ENCODE data around the gene TPR.
"Not testable (repeated sequence)": the region's sequence is repeated elsewhere in the genome, so short reads cannot be mapped to it uniquely, and the experiment has no call there.

TPR gene

DNA sequence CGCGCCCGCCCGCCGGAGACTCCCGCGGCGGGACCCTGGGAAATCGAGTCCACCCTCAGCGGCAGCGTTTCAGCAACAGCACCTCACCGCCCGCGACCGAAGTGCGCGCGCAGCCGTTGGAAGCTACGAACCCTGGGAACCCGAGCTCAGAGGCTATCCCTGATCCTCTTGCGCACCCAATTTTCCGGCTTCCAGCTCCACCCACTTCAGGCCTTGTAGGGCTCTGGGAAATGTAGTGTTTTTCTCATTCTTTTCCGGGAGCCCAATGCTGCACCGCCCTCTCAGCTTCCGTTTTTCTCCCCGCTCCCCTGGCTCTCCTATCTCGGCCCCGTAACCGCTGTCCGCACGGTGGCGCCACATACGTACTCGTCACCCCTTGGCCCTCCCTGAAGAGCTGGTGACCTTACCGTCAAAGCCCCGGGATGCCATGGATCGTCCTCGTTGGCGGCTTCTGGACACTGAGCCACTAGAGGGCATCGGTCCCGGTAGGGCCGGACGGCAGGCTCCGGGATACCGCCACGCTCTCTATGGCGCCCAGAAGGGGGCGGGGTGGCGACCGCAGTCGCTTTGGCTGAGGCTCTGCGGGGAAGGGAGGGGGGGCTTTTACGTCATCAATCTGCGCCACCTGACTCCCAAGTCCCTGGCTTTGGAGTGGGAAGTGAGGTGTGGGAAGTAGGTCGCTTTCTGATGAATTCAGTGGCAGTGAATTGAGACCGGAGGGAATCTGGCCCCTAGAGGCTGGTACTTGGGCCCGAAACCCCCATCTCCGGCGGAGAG is at the start of gene TPR, which contains the start of gene ODR4:
TPR (minus strand) TSS at position 102 of the 777 bp plus-strand sequence. CDS start 225 bp downstream, outside the sequence.
ODR4 (plus strand) TSS at position 687 of the 777 bp plus-strand sequence. CDS start 3,948 bp downstream, outside the sequence.
- DNase-seq (ENCODE audit: extremely low spot score, insufficient read length, low read depth): peak; percentile 83
- peak; percentile 99 for FAIRE-seq

DNA sequence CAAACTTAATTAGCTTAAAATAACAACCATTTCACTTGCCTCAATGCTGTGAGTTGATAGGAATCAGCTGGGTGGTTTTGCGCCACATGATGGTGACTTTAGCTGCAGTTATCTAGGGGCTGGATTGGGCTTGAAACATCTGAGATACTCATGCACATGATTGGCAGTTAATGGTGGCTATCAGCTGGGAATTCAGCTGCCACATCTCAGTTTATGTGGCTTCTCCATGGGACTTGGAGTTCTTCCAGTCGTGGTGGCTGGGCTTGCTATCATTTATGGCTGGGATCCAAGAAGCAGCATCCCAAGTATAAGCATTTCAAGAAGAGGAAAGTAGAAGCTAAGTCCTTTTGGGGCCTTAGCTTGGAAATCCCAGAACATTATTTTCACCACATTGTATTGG is 49.5 kb upstream of the TPR start:
- DNase-seq (ENCODE audit: extremely low spot score, insufficient read length, low read depth): no peak
- FAIRE-seq: no peak

DNA sequence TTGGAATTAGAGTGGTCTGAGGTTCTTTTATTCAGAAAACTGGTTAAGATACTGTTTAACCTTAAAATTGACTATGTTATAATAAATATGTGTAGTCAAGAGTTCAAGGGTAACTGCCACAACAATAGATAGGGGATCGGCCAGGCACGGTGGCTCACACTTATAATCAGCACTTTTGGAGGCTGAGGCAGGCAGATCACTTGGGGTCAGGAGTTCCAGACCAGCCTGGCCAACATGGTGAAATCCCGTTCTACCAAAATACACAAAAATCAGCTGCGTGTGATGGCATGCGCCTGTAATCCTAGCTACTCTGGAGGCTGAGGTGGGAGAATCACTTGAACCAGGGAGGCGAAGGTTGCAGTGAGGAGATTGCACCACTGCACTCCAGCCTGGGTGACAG is 46.4 kb upstream of the TPR start:
- FAIRE-seq (no peak), DNase-seq (ENCODE audit: extremely low spot score, insufficient read length, low read depth) (no peak)

DNA sequence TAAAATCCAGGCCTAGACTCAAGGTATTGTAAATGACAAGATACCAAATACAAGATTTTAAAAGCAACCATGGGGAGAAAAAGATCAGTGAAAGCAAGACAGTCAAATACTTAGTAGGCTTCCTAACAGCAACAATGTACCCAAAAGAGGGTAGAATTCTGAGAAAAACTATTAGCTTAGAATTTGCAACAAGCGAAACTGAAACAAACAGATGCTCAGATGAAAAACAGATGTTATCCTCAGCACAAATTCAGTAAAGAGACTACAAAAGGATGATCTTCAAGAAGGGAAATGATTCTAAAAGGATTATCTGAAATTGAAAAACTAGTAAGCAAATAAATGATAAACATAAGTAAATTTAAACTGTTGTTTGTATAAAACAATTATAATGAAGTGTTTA is 45.9 kb upstream of the TPR start:
- DNase-seq (ENCODE audit: extremely low spot score, insufficient read length, low read depth) (no peak), FAIRE-seq (peak; percentile 51)

DNA sequence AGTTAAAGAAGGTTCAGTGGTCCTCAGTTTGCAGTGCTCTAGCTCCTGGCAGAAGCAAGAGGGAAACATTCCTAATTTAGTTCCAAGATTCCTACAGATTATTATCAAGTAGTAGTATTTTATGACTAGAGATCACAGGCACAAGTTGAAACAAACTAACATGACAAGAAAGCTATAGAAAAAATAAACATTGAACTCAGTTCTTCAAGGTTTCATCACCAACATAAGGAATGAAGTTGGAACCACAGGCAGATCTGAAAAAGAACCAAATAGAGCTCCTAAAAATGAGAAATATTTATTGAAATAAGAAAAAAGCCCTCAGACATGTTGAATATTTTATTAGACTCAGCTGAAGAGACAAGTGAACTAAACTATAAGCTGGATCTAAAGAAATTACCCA is 45.3 kb upstream of the TPR start:
- FAIRE-seq: no peak
- DNase-seq (ENCODE audit: extremely low spot score, insufficient read length, low read depth): no peak

DNA sequence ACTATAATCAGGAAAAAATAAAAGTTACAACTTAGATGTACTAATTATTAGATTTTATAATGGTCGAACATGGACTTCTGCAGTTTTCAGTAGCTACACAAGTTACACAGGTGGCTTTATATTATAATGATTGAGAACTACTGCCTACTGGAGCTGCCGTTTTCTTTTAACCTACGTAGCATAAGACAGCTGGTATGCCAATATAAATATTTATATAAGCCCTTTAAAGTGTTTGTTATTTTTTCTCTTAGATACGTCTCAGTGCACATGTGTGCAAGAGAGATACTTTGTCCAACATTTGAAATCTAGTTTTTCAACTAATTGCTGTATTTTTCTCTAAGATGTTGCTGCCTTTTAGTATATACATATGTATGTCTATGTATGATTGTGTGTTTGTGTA is 43.5 kb upstream of the TPR start:
- FAIRE-seq: no peak
- no peak for DNase-seq (ENCODE audit: extremely low spot score, insufficient read length, low read depth)

DNA sequence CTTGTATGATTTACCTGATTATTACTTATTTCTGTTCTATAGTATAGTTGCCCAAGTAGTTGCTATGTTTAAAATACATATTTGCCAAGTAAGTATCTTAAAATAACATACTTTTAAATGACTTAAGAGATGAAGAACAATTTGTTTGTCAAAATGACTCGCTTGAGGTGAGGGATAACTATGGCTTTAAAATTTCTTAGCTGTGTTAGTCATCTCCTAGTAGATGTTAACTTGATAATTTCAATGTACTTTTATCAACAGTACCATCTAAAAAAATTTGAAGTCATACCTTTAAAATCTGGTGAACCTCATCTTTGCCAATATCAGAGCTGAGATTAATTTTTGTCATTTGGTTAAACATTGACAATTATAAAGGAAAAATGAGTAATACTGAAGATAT is 38.3 kb upstream of the TPR start:
- FAIRE-seq: no peak
- no peak for DNase-seq (ENCODE audit: extremely low spot score, insufficient read length, low read depth)

DNA sequence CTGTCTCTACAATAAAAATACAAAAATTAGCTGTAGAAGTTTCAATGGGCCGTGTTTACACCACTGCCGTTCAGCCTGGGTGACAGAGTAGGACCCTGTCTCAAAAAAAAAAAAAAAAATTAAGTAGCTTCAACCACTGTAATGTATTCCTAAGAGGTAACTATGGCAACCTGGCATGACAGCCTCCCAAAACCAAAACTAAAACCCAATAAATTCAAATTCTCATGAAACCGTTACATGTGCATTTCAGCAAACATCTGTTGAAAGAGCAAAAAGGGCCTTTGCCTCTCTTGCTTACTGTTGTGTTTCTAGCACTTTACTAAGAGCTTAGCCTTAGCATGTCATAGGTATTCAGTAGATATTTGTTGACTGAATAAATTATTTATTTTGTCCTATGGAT is 34.0 kb upstream of the TPR start:
- peak; percentile 18 for FAIRE-seq

DNA sequence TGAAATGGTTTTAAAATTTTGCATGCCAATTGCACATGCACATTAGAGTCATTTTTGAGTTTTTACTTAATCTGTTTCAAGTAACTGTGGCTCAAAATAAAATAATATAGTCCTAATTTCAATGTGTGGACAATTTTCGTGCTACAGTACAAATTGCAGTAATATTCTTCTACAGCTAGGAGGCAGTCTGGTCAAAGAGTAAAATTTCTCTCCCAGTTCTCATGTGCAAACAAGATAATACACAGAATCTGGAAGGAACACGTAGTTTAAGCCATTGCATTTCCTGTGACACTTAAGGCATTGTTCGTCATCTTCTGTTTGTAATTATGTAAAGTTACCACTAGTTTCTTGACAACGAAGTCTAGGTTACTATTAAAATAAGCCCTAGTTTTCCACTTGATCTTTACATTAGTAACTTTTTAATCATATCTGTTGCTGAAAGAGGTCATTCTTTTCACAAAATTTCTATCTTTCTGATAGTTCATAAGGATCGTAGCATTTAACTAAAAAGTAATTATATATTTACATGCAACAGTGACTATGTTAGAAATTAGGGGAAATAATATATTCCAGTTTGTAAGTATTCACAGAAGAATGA is 29.5 kb upstream of the TPR start:
- DNase-seq (ENCODE audit: extremely low spot score, insufficient read length, low read depth): no peak
- FAIRE-seq: peak; percentile 73

More for the DNA sequence above, 34.0 kb upstream of the TPR start:
- DNase-seq (ENCODE audit: extremely low spot score, insufficient read length, low read depth): no peak

DNA sequence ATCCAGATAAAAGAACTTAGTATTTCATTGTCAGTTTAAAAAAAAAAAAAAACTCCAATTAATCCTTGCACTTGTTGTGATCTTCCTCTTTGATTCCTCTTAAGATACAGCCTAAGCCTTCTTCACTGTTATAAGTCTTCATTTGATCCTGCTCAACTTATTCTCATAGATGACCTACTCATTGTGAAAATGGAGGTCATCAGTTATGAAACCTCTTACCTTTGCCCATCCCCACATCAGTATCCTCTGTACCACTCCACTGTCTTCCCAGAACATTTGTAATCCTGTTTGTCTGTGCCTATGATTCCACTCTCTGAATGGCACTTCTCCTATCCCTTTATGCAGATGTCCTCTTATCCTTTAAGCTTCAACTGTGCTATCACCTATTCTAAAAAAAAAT is 28.6 kb upstream of the TPR start:
- DNase-seq (ENCODE audit: extremely low spot score, insufficient read length, low read depth) (no peak), FAIRE-seq (no peak)

DNA sequence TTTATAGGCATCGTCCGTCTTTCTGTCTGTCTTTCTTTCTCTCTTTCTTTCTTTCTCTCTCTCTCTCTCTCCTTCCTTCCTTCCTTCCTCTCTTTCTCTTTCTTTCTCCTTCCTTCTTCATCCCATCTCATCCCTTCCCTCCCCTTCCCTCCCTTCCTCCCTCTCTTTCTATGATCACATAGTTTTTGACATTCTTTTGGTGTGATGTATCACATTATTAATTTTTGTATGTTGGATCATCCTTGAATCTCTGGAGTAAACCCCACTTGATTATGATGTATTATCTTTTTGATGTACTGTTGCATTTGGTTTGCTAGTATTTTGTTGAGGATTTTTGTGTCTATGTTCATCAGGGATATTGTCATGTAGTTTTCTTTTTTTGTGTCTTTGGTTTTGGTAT is 26.4 kb upstream of the TPR start:
- DNase-seq (ENCODE audit: extremely low spot score, insufficient read length, low read depth); FAIRE-seq: not testable (repeated sequence)

DNA sequence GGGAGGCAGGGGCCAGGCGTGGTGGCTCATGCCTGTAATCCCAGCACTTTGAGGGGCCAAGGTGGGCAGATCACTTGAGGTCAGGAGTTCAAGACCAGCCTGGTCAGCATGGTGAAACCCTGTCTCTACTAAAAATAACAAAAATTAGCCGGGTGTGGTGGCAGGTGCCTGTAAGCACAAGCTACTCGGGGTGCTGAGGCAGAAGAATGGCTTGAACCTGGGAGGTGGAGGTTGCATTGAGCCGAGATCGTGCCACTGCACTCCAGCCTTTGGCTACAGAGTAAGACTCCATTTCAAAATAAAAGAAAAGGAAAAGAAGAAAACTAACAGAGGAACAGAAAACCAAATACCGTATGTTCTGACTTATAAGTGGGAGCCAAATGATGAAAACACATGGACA is 17.7 kb upstream of the TPR start:
- not testable (repeated sequence) for FAIRE-seq; DNase-seq (ENCODE audit: extremely low spot score, insufficient read length, low read depth)

DNA sequence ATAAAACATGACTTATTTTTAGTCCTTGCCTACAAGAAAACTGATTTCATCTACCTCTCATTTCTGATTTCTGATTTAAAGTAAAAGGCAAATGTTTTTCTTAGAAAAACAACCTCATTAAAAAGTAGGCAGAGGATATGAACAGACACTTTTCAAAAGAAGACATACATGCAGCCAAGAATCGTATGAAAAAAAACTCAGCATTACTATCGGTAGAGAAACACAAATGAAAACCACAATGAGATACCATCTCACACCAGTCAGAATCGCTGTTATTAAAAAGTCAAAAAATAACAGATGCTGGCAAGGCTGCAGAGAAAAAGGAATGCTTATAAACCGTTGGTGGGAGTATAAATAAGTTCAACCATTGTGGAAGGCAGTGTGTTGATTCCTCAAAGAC is 16.8 kb upstream of the TPR start:
- FAIRE-seq (no peak), DNase-seq (ENCODE audit: extremely low spot score, insufficient read length, low read depth) (no peak)

DNA sequence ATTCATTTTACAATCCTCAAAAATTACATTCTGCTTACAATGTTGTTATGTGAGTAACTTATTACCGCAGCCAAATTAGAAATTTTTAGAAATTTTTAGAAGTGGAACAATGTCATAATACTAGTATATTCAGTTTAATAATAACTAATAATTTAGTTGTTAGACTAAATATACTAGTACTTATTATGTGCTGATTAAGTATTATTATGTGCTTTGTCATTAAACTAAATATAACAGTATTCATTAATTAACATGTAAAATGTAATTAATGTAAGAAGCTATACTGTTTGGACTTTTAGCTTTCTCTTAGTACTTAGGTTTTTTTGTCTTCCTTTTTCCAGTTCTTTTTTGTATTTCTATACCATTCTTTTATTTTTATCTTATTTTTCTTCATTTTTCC is 15.9 kb upstream of the TPR start:
- DNase-seq (ENCODE audit: extremely low spot score, insufficient read length, low read depth): no peak
- FAIRE-seq: no peak

DNA sequence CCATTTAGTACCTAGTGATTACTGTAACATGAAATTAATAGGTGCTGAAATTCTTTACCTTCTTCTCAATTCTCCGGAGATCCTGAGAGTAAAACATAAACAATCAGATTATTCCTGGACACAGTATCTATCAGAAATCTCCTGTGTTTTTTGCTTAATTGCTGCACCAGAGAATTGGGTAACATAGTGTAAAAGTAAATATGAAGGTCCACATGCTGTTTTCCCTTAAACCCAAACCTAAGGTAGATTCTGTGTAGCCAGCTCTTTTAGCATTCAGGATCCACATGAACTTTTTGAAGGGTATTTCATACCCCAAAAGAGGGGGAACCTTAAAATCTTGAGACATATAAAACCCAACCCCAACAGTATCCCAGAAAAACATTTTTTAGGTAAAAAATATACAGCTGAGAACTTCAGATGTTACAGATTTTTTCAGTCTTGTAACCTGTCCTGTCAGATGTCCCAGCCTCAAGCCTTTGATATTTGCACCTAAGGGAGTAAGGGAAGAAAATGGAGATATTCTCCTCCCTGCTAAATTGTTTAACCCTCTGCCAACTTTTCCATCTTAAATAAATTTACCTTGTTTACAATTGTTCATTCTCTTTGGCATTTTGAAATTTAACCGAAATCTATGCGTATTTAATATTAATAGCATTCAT is 11.8 kb upstream of the TPR start:
- FAIRE-seq (no peak), DNase-seq (ENCODE audit: extremely low spot score, insufficient read length, low read depth) (no peak)

DNA sequence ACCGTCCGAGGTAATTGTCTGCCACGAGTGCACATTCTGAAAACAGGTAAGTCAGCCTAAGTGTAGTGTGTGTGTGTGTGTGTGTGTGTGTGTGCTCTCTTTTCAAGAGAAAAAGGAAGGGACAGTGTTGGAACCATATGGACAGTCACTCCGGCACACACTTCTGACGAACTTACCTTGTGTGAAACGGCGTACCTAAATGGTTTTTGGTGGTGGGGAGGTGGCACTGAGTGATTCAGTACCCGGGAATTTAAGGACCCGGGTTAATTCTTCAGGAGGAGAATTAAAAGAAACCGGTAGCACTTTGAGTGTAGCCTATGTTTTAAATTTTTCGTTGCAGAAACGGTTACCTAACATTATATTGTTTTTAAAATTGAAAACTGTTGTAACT is 871 bp upstream of the TPR start:
- FAIRE-seq: no peak
- DNase-seq (ENCODE audit: extremely low spot score, insufficient read length, low read depth): no peak

DNA sequence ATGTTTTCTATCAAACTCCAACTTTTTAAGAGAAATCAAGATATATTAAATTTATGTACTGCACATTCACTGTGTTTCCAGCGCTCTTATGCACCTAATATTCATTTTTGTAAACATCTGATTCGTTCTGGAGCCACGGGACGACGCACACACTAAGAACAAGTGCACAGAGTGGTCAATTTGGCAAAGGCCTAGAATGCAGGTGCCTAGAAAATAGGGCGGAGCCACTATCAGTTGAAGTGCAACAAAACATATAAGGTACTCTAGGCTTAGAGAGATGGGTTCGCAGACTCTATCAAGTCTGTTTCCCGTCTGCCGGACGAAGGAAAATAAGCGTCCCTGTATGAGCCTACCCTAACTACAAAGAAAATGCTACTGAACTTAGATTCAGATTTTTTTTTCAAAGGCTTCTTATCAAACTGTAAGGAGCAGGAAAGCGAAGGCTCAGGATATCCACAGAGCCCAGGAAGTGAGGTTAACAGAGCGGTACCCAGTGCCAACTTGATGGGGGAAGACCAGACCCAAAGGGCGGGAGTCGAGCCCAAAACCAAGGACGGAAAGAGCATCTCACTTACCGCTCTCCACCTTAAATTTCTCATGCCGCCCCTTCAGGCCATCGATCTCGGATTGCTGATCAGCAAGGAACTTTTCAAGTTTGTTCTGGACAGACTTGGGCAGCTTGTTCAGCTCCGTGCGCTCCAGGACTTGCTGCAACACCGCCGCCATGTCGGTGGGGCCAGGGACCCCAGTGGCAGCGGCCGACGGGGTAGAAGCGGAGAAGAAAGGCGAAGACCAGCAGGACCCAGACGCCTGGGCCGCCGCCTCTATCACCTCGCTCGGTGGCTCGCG is 526 bp downstream of the TPR start:
- FAIRE-seq: peak; percentile 67
- peak; percentile 7 for DNase-seq (ENCODE audit: extremely low spot score, insufficient read length, low read depth)

DNA sequence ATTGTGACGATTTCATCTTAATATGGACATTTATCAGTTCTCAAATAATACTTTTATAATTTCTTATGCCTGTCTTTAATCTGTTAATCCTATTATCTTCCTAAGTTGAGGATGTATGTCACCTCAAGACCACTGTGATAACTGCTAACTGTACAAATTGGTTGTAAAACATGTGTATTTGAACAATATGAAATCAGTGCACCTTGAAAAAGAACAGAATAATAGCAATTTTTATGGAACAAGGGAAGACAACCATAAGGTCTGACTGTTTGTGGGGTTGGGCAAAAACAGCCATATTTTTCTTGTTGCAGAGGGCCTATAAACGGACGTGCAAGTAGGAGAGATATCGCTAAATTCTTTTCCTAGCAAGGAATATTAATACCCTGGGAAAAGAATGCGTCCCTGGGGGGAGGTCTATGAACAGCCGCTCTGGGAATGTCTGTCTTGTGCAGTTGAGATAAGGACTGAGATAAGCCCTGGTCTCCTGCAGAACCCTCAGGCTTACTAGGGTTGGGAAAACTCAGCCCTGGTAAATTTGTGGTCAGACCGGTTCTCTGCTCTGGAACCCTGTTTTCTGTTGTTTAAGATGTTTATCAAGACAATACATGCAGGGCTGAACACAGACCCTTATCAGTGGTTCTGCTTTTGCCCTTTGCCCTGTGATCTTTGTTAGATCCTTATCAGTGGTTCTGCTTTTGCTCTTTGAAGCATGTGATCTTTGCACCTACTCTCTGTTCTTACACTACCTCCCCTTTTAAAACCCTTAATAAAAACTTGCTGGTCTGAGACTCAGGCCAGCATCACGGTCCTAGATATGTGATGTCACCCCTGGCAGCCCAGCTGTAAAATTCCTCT is 27.0 kb downstream of the TPR start:
- not testable (repeated sequence) for FAIRE-seq; DNase-seq (ENCODE audit: extremely low spot score, insufficient read length, low read depth)

DNA sequence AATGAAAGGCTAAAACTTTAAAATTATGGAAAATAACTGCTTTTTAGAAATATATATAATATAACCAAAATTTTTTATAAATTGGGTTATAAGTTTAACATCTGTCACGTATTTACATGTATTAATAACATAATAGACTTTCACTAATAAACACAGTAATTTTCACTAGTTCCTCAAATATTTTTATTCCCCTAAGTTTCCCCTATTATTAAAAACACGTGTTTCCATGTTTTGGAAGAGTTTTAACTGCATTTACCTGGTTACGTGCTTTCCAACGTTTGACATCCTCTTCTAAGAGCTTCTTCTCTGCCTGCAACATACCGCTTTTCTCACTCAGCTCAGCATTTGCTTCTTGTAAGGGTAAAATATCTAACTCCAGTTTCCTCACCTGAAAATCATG is 34.3 kb downstream of the TPR start:
- DNase-seq (ENCODE audit: extremely low spot score, insufficient read length, low read depth) (no peak), FAIRE-seq (no peak)
